Skeletal muscle satellite cell (primary cell): Measurements from ENCODE around the gene ATRN.

Experiments
- H3K27me3 ChIP-seq: 2 replicates; pipeline ENCODE4 v1.7.0; 2013; ENCODE audit warnings: low read length; ENCODE audit not compliant: control insufficient read depth, insufficient read depth
- H3K36me3 ChIP-seq: 2 replicates; pipeline ENCODE4 v1.7.0; 2013; ENCODE audit warnings: mild to moderate bottlenecking, control low read depth, low read length; ENCODE audit not compliant: insufficient read depth
- H3K4me1 ChIP-seq: 2 replicates; pipeline ENCODE4 v1.7.0; 2013; ENCODE audit warnings: low read length; ENCODE audit not compliant: control insufficient read depth, insufficient read depth
- H3K4me2 ChIP-seq: 2 replicates; pipeline ENCODE4 v1.7.0; 2013; ENCODE audit warnings: mild to moderate bottlenecking, low read length
- H3K4me3 ChIP-seq: 2 replicates; pipeline ENCODE4 v1.7.0; 2013; ENCODE audit warnings: low read length
- H3K9ac ChIP-seq: 2 replicates; pipeline ENCODE4 v1.7.0; 2013; ENCODE audit warnings: mild to moderate bottlenecking, low read depth, low read length, moderate library complexity
- H3K9me3 ChIP-seq: replicated peaks from 2 replicates; pipeline ENCODE4 v1.7.0; 2013; ENCODE audit warnings: mild to moderate bottlenecking, control low read depth, low read length

ATRN gene

DNA sequence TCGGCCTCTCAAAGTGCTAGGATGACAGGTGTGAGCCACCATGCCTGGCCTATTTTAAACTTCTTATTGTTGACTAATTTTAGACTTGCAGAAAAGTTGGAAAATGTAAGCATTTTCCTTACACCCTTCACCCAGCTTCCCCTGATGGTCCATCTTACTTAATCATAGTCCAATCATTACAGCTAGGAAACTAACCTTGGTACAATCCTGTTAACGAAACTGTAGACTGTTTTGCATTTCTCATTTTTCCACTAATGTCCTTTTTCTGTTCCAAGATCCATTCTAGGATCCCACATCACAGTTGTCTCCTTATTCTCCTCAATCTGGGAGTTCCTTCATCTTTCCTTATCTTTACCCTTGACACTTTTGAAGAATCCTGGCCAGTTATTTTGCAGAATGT, 193.0 kb downstream of the ATRN start:
- no peaks in the 10 kb centered on the region for H3K4me1 ChIP-seq
- H3K27me3 ChIP-seq = peaks cover 49% of the 10 kb centered on the region

DNA sequence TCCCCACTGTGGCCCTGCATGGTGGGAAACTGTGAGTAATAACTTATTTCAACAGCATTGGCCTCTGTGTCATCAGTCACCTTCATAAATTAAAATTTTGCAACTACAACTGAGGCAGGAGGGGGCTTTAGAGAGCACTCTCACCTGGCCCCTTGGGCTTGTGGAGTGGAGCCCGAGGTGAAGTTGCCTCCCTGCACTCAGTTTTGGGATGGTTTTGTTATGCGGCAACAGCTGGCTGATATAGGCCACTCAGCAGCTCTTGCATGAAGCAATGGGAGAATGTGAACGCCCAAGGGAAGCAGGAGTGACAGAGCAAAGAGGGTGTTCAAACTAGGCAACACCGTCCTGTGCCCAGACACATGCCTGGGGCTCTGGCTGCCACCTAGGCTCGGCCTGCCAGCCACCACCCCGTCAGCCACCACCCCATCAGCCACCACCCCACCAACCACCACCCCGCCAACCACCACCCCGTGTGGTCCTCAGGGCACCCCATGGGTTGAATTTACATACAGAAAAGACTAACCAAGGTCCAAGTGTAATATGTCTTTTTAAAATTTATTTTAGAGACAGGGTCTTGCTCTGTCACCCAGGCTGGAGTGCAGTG, 196.7 kb downstream of the ATRN start:
- no peak overlapping the region for H3K4me3 ChIP-seq
- H3K4me2 ChIP-seq = no peak overlapping the region
- peaks cover 10% of the 10 kb centered on the region for H3K4me1 ChIP-seq
- no peaks in the 10 kb centered on the region for H3K9me3 ChIP-seq
- peaks cover 15% of the 10 kb centered on the region for H3K27me3 ChIP-seq
- H3K9ac ChIP-seq = no peak overlapping the region
- no peaks in the 10 kb centered on the region for H3K36me3 ChIP-seq

More for the DNA sequence above, 193.0 kb downstream of the ATRN start:
- no peaks in the 10 kb centered on the region for H3K36me3 ChIP-seq
- no peak overlapping the region for H3K9ac ChIP-seq
- H3K4me3 ChIP-seq = no peak overlapping the region
- no peak overlapping the region for H3K4me2 ChIP-seq
- no peaks in the 10 kb centered on the region for H3K9me3 ChIP-seq

DNA sequence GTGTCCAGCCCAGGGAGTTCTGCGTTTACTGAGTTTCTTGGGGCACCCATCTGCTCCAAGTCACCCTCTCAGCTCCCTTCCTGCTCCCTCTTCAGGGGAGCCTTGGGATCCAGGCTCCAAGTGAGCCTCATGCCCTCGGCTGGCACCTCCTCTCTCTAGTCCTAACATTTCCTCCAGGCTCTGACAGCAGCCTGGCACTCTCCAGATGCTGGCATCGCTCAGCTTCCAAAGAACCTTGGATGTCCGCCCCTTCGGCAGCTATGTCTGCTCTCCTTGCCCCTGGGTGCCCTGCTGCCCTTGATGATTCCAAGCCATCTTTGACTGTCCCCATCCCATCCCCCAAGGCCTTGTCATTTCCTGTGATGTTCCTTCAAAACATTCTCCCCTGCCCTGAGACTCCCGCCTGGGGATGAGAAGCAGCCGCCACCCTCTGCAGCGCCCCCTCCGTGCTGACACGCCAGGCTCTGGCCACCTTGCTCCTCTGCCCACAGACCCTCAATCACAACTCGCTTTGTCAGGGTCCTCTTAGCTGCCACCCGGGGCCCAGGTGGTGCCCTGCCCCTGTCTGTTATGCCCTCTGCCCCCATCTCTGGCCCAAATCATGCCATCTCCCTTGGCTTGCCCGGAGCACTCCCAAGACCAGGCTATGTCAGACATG, 199.0 kb downstream of the ATRN start:
- H3K4me1 ChIP-seq = peaks cover 10% of the 10 kb centered on the region
- H3K27me3 ChIP-seq = peaks cover 9% of the 10 kb centered on the region
- no peaks in the 10 kb centered on the region for H3K36me3 ChIP-seq
- no peak overlapping the region for H3K4me3 ChIP-seq
- H3K9me3 ChIP-seq = no peaks in the 10 kb centered on the region
- H3K9ac ChIP-seq = no peak overlapping the region
- H3K4me2 ChIP-seq = no peak overlapping the region

DNA sequence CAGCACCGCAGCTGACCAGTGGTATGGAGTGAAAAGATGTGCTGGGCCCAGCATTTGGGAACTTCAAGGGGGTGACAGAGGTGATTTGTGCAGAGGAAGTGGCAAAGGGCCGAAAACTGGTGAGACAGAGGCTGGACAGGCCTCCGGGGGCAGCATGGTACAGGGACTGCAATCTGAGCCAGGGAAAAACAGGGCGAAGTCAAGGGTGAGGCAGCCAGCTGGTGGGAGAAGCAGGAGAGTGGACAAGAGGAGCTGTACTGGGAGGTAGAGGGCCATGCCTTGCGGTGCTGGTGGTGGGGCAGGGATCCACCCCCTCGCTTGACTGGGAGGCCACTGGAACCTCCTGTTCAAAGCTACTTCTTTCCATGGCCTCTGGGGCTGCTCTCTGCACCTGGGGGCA, 199.7 kb downstream of the ATRN start:
- Histone ChIP-seq H3K36me3 (no peaks in the 10 kb centered on the region), H3K9me3 (no peaks in the 10 kb centered on the region), H3K4me1 (peaks cover 10% of the 10 kb centered on the region), H3K9ac (no peak overlapping the region), H3K4me3 (no peak overlapping the region), H3K4me2 (no peak overlapping the region), H3K27me3 (peaks cover 13% of the 10 kb centered on the region)

DNA sequence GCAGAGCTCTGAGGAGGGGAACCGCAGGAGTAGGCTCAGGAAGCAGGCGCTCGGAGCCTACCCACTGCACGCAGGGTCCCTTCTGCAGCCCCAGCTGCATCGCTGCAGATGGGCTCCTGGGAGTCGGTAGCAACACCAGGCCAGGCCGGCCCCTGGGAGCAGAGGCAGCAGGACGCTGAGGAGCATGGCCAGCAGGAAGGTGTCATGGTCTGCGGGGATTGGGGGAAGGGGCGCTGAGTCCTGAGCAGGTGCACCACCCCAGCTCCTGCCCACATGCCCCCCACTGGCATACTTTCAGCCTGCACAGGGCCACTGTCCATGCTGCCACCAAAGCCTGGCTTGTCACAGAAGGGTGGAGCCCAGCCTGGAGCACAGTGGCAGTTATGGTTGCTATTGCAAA, 200.1 kb downstream of the ATRN start:
- H3K4me1 ChIP-seq = peaks cover 10% of the 10 kb centered on the region
- no peak overlapping the region for H3K4me3 ChIP-seq
- no peaks in the 10 kb centered on the region for H3K36me3 ChIP-seq
- H3K27me3 ChIP-seq = peaks cover 15% of the 10 kb centered on the region
- no peaks in the 10 kb centered on the region for H3K9me3 ChIP-seq
- no peak overlapping the region for H3K9ac ChIP-seq
- H3K4me2 ChIP-seq = no peak overlapping the region

DNA sequence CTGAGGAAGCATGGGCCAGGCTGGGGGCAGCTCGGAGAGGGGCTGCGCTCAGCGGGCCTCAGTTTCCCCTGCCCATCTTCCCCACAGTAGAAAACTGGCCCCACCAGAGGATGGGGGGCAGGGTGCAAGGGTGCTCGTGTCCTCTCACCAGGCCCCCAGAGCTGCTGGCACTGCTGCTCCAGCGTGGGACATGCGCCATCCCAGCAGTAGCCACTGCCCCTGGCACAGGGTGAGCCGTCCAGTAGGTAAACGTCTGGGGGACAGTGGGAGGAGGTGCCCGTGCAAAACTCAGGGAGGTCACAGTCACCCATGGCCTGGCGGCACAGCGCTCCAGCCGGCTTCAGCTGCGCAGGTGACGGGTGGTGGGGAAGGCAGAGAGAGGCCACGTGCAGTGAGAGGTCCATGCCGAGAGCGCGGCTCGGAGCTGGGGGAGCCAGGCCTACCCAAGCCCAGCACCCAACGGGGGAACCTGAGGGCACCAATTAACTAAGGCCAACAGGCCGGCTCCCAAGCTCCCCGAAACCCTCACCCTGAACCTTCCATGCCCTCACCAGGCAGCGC, 201.2 kb downstream of the ATRN start:
- Histone ChIP-seq H3K4me3 (no peak overlapping the region), H3K27me3 (peaks cover 18% of the 10 kb centered on the region), H3K4me1 (peaks cover 13% of the 10 kb centered on the region), H3K4me2 (no peak overlapping the region), H3K9me3 (no peaks in the 10 kb centered on the region), H3K36me3 (no peaks in the 10 kb centered on the region), H3K9ac (no peak overlapping the region)

DNA sequence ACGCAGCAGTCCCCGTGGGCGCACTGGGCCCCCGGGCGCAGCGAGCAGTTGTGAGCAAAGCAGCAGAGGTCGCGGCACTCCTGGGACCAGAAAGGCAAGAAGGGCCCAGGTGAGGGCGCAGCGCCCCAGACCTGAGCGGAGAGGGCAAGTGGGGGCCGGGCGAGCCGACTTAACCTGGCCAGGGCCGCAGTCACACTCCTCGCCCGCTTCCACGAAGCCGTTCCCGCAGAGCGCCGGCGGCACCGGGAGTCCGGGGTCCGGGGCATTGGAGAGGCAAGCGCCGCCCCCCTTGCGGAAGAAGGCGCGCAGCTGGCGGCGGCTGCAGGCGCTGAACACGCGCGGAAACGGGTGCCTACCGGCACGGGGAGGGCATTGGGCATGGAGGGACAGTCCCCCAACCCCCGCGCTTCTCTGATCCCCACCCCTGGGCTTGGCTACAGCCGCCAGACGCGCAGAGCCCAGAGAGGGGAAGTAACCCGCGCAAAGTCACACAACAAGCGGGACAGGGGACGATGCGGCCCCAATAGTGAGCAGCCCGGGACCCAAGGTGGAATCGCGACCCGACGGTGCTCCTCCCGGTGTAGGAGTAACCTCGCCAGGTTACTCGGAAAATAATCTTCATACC, 201.8 kb downstream of the ATRN start:
- Histone ChIP-seq H3K9ac (no peak overlapping the region), H3K4me1 (peaks cover 13% of the 10 kb centered on the region), H3K36me3 (no peaks in the 10 kb centered on the region), H3K27me3 (peaks cover 18% of the 10 kb centered on the region), H3K4me2 (no peak overlapping the region), H3K9me3 (no peaks in the 10 kb centered on the region), H3K4me3 (no peak overlapping the region)

DNA sequence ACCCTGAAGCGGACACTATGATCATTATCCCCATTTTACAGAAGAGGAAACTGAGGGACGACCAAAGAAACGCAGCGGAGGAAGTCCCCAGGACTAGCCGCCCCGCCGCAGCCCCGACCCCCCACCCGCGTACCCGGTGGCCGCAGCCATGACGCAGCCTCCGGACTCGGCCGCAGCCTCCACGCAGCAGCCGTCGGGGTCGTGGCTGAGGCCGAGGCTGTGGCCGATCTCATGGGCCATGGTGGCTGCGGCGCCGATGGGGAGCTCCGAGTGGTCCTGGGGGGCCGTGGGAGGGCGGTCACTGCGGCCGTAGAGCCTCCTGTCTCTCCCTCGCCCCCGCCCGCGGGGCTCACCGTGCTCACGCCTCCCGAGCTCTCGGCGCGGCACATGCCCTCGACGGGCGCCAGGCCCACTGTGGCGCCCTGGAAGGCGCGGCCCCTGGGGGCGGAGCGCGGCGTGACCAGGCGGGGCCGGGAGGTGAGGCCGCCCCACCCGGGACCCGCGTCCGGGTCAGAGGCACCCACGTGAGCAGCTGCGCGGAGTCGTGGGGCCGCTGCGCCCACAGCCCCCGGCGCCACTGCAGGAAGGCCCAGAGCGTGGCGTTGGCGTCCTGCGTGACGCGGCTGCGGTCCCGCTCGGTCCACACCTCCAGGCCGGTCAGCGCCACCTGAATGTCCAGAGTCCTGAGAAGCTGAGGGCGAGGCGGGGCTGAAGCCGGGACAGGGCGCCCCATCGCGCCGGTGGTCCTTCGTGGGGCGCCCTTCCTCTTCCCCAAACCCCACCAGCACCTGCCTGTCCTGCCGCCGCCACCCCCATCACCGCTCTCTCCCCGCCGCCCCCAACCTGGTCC, 202.6 kb downstream of the ATRN start:
- H3K27me3 ChIP-seq = peaks cover 18% of the 10 kb centered on the region

DNA sequence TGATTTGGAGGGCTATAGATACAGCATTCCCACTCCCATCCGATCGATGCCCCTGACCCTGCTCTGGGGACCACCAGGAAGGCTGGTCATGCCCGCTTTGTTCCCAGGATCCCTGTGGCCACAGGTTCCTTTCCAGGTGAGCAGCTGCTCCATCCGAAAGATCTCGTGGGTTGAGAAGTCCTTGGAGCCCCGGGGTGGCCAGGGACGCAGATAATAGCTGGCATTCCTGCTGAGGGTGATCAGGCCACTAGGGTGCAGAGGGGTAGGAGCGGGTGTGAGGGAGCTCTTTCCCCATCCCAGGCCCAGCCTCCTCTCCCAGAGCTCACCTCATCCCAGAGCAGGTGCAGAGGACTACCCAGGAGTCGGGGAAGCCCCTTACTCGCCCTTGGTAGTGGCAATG, 203.6 kb downstream of the ATRN start:
- peaks cover 18% of the 10 kb centered on the region for H3K27me3 ChIP-seq
- H3K4me1 ChIP-seq = peaks cover 13% of the 10 kb centered on the region
- H3K36me3 ChIP-seq = no peaks in the 10 kb centered on the region
- no peak overlapping the region for H3K9ac ChIP-seq
- no peak overlapping the region for H3K4me3 ChIP-seq
- H3K9me3 ChIP-seq = no peaks in the 10 kb centered on the region
- no peak overlapping the region for H3K4me2 ChIP-seq

More for the DNA sequence above, 202.6 kb downstream of the ATRN start:
- no peaks in the 10 kb centered on the region for H3K36me3 ChIP-seq
- no peak overlapping the region for H3K4me2 ChIP-seq
- H3K4me1 ChIP-seq = peaks cover 13% of the 10 kb centered on the region
- H3K9ac ChIP-seq = no peak overlapping the region
- no peak overlapping the region for H3K4me3 ChIP-seq
- no peaks in the 10 kb centered on the region for H3K9me3 ChIP-seq

DNA sequence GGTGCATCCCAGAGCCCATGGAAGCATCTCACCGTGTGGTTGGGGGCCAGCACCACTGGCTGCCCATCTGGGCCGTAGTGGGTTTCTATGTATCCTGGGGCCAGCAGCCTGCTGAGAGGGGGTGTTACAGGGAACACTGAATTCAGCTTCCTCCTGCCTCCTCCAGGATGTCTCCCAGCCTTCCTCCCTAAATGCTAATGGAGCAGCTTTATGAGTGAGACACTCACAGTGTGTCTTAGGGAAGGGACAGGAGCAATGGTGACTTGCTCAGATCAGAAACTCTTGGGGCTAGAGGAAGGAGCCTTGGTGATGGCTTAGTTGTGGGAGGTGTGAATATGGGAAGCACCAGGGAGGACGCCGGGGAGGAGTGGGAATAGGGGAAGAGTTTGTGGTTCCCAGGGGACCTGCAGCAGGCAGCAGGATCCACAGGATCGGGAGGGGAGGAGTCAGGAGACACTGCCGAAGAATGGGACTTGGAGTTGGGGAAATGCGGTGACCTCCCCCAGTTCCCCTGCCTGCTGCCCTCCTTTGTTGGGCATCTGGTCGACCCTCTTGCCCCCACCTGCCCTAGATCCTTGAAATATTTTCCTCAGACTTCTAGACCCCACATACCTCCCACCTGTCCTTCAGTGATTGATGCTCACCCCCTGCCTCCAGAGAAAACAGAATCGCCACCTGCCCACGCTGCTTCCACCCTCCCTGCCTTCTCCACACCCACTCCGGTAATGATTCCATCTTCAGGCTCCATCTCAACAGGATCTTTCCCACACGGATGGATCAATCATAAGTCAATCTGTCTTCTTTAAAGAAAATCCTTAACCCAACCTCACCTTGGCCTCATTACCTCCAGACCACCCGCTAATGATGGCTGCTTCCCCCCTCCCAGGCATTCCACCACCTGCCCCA, 204.4 kb downstream of the ATRN start:
- no peak overlapping the region for H3K4me3 ChIP-seq
- no peak overlapping the region for H3K9ac ChIP-seq
- no peak overlapping the region for H3K4me2 ChIP-seq
- no peaks in the 10 kb centered on the region for H3K9me3 ChIP-seq
- peaks cover 18% of the 10 kb centered on the region for H3K27me3 ChIP-seq
- H3K36me3 ChIP-seq = no peaks in the 10 kb centered on the region
- peaks cover 15% of the 10 kb centered on the region for H3K4me1 ChIP-seq
